GM12865 (cell line): ENCODE results near the gene SAMD10.

Source experiments
- DNase-seq: peaks from one replicate; pipeline ENCODE4 v3.0.0; 2010; ENCODE audit warnings: low read depth
- H3K4me3 ChIP-seq: 2 replicates; pipeline ENCODE4 v1.5.1; 2011; ENCODE audit warnings: mild to moderate bottlenecking, low read depth, low read length, control low read depth
- TF ChIP-seq, protein P1 (sequence below): IDR thresholded peaks from 2 replicates; pipeline ENCODE4 v1.5.1; 2011; ENCODE audit warnings: low read length, control low read depth, low read depth, inconsistent platforms; ENCODE audit not compliant: insufficient read depth; ENCODE audit errors: missing control alignments

The SAMD10 gene

DNA sequence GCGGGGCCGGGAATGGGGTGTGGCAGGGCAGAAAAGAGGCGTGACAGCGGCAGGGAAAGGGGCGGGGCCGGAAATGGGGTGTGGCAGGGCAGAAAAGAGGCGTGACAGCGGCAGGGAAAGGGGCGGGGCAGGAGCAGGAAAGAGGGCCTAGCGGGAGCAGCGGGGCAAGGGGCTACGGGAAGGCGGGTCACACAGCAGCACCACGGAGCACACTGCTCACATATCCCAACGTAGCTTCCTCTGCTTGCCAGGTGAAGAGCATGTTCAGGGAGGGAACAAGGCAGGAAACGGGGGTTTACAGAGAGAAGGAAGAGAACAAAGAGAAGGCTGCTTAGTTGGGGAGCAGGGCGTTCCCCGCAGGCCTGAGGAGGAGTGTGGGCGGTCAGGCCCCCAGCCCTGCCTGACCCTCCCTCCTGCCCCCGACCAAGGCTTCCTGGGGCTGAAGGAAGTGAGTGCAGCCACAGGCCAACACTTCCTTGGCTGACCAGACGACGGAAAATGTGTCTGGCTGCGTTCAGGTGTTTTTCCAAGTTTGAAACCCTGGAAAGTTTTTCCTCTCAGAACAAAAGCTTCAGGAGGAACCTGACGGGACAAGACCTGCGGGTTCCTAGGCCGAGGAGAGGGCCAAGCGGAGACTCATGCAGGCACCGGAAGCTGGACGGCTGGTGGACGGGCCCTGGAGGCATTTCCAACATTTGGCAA is 37.0 kb downstream of the SAMD10 start:
- TF ChIP-seq, protein P1, sequence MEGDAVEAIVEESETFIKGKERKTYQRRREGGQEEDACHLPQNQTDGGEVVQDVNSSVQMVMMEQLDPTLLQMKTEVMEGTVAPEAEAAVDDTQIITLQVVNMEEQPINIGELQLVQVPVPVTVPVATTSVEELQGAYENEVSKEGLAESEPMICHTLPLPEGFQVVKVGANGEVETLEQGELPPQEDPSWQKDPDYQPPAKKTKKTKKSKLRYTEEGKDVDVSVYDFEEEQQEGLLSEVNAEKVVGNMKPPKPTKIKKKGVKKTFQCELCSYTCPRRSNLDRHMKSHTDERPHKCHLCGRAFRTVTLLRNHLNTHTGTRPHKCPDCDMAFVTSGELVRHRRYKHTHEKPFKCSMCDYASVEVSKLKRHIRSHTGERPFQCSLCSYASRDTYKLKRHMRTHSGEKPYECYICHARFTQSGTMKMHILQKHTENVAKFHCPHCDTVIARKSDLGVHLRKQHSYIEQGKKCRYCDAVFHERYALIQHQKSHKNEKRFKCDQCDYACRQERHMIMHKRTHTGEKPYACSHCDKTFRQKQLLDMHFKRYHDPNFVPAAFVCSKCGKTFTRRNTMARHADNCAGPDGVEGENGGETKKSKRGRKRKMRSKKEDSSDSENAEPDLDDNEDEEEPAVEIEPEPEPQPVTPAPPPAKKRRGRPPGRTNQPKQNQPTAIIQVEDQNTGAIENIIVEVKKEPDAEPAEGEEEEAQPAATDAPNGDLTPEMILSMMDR, result no peak

DNA sequence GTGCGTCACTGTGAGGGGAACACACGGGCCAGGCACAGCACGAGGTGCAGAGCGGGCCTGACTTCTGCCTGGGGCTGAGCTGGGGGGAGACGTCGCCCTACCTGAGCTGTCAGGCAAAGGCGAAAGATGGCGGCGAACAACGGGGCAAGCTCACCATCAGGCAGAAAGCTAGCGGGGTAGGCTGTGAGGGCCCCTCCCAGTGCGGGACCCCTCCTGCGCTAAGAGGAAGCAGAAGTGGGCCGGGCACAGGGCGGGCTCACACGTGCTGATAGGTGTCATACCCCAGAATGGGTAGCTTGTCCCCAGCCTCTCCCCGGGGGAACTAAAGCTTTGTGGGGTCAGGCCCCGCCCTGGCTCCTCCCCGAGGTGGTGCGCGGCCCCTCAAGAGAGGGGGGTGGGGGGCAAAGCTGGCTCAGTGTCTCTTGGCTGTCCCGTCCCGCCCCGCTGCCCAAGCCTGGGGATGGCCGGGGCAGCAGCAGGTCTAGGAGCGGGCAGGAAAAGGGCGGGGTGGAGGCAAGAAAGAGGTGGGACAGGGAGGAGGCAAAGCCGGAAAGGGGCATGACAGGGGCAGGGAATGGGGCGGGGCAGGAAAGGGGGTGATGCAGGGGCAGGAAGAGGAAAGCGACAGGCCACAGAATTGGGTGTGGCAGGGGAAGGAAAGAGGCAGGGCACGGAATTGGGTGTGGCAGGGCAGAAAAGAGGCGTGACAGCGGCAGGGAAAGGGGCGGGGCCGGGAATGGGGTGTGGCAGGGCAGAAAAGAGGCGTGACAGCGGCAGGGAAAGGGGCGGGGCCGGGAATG is 38.0 kb downstream of the SAMD10 start:
- TF ChIP-seq, protein P1, result no peak
- DNase-seq, result peak; percentile 83
- no peak overlapping the region for H3K4me3 ChIP-seq

More for the DNA sequence above, 37.0 kb downstream of the SAMD10 start:
- no peak overlapping the region for H3K4me3 ChIP-seq
- peak; percentile 66 for DNase-seq

DNA sequence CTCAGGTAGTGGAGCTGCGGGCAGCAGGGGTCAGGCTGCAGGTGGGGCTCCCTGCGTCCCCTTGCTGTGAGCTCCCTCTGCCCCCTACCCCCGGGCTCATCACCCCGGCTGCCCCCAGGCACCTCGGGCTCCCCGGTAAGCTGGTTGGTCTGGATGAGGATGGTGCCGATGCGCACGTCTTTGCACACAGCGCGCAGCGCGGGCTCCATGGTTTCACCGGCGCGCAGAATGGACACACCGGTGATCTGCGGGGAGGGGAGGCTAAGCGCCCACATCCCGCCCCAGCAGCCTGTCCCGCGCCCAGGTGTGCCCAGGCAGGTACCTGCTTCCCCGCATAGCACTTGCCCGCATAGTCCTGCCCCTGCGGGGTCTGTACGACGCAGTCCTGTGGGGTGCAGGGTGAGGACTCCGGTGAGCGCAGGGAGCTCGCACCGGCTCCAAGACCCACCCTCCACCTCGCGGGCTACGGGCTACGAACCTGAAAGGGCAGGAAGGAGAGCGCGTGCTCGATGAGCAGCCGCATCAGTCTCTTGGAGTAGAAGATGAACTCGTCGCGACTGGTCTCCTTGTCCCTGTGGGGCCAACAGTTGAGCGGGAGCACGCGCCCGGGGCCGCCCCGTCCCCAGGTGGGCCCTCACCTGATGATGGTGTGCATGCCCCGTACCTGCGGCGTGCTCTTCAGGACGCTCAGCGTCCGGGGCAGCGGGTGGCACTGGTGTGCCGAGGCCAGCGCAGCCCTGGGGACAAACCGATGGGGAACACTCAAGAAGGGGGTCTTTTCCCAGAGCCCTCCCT is 38.8 kb downstream of the SAMD10 start:
- TF ChIP-seq, protein P1, result no peak
- no peak overlapping the region for H3K4me3 ChIP-seq
- DNase-seq, result no peak

DNA sequence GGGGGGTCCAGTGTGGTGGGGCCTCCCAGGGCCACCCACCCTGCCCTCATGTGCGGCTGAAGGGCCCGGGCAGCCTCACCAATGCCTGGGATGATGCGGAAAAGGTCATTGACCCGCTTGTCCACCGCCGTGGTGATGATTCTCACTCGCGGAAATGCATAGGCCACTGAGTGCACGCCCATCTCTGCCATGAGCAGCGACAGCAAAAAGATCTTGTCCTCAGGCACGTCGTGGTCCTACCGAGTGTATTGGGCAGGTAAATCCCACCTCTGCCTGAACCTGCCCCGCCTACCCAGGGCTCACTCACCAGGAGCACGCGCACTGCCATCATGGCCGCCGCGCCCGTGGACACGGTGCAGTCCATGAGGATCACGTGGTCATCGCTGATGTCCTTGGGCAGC is 39.4 kb downstream of the SAMD10 start:
- no peak for DNase-seq
- TF ChIP-seq, protein P1, result no peak
- H3K4me3 ChIP-seq, result no peak overlapping the region

DNA sequence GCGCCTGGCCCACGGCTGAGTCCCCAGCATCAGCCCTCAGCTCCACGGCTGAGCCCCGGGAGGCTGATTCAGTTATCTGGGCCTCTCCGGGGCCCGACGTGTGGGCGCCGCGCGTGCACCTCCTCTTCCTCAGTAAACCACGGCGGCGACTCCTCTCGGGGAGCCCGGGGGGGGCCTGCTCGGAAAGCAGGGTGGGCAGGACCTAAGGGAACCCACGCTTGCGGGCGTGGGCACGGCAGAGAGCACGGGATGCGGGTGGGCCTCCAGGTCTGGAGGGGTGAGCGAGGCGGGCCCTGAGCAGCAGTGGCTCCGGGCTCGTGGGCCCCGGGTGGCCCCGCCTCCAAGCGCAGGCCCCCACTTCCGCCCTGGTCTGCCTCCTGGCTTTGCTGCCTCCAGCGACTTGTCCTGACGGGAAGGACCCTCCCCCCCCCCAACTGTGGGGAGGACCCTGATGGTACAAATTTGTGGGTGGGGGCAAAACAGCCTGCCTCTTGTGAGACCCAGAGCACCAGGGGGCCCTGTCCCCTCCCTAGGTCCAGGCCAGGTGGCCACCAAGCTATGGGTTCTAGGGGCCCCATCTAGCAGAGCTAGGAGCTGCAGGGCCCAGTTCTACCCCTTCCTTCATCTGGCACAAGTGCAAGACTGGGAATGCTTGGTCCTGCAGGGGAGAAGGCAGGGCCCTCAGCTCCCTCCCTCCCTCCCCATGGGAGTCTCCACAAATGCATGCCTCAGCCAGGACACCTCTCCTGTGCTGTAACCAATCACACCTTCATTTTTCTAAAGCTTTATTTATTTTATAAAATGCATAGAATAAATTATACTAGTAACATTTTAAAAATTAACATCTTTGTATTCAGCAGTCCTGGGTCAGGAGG is 40.1 kb downstream of the SAMD10 start:
- no peak for DNase-seq
- H3K4me3 ChIP-seq, result no peak overlapping the region
- TF ChIP-seq, protein P1, result no peak

DNA sequence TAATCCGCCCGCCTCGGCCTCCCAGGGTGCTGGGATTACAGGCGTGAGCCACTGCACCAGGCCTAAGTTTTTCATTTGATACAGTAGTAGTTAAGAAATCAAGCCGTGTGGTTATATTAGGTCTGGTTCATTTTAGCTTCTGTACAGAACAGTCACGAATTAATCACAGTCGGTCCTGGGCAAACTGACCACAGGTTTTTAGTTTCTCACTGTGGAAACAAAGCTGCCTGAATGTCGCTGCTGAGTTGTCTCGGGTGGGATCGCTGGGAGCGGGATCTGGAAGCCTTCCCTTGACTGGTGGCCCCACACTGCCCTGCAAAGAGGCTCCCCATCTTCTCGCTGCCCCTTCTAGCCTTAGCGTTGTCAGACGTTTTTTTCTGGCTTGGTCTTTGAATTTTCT is 41.8 kb downstream of the SAMD10 start:
- H3K4me3 ChIP-seq, result no peak overlapping the region
- TF ChIP-seq, protein P1, result no peak
- DNase-seq, result no peak
